ENCODE measurements around the gene ZNF765.
"Not testable (repeated sequence)": the region's sequence is repeated elsewhere in the genome, so short reads cannot be mapped to it uniquely, and the experiment has no call there.

- TF ChIP-seq ZNF19 (tag by site-specific recombination; IDR thresholded peaks at IDR 0.05; ENCODE audit: low read depth); CTCF (tag by site-specific recombination; IDR thresholded peaks at IDR 0.05); ZNF24 (tag by site-specific recombination; IDR thresholded peaks at IDR 0.05); SCRT1 (tag by site-specific recombination; IDR thresholded peaks at IDR 0.05; ENCODE audit: borderline replicate concordance); SALL2 (tag by site-specific recombination; IDR thresholded peaks at IDR 0.05; ENCODE audit: borderline replicate concordance); ZNF558 (tag by site-specific recombination; IDR thresholded peaks at IDR 0.05): not testable (repeated sequence)
These were observed 73.7 kb downstream of the ZNF765 start for GRCh38 chr19:53468628-53469027.

Data from HEK293 (cell line).